Neural cell (in vitro differentiated cells): ENCODE data around the gene RHOH. TPM values are rescaled to one million over a fixed set of nuclear protein-coding genes. Genes with fewer than 3 reads are reported as not detected.

ENCODE experiments used
- H2AFZ ChIP-seq: fragments of 200-600, 300-800 bp; sonication (generic), shearing (Covaris generic); 2 replicates; pipeline ENCODE4 v1.6.0; 2014; ENCODE audit warnings: low read depth, mild to moderate bottlenecking, antibody characterized with exemption, low read length, moderate library complexity
- H3F3A ChIP-seq: fragments of 200-600 bp; shearing (Covaris generic); 2 replicates; pipeline ENCODE4 v1.6.1; 2016; ENCODE audit warnings: mild to moderate bottlenecking, moderate library complexity, mixed read lengths, antibody characterized with exemption, low read length; ENCODE audit not compliant: insufficient read depth, poor library complexity, severe bottlenecking
- H3K27ac ChIP-seq: fragments of 200-600, 300-800 bp; sonication (generic), shearing (Covaris generic); 2 replicates; pipeline ENCODE4 v1.5.1; 2014; ENCODE audit warnings: mild to moderate bottlenecking, low read length, moderate library complexity
- H3K27me3 ChIP-seq: fragments of 300-800, 200-600 bp; sonication (generic), shearing (Covaris generic); 2 replicates; pipeline ENCODE4 v1.6.0; 2014; ENCODE audit warnings: mild to moderate bottlenecking, low read depth, low read length, moderate library complexity; ENCODE audit not compliant: insufficient read depth
- H3K36me3 ChIP-seq: fragments of 300-800, 200-600 bp; sonication (generic), shearing (Covaris generic); 2 replicates; pipeline ENCODE4 v1.5.1; 2014; ENCODE audit warnings: mild to moderate bottlenecking, antibody characterized with exemption, low read length, moderate library complexity; ENCODE audit not compliant: insufficient read depth
- H3K4me2 ChIP-seq: fragments of 300-800, 200-600 bp; sonication (generic), shearing (Covaris generic); 2 replicates; pipeline ENCODE4 v1.6.0; 2014; ENCODE audit warnings: mild to moderate bottlenecking, low read length
- H3K4me3 ChIP-seq: fragments of 300-800, 200-600 bp; sonication (generic), shearing (Covaris generic); 2 replicates; pipeline ENCODE4 v1.5.1; 2014; ENCODE audit warnings: mild to moderate bottlenecking, low read length, moderate library complexity
- H3K79me2 ChIP-seq: fragments of 200-600 bp; shearing (Covaris generic); replicated peaks from 2 replicates; pipeline ENCODE4 v1.6.0; 2014; ENCODE audit warnings: mild to moderate bottlenecking, low read length, moderate library complexity; ENCODE audit not compliant: insufficient read depth
- H3K9ac ChIP-seq: fragments of 300-800, 200-600 bp; sonication (generic), shearing (Covaris generic); 2 replicates; pipeline ENCODE4 v1.6.1; 2016; ENCODE audit warnings: mild to moderate bottlenecking, low read length, mixed read lengths
- H3K9me2 ChIP-seq: fragments of 200-600 bp; shearing (Covaris generic); 2 replicates; pipeline ENCODE4 v1.6.1; 2016; ENCODE audit warnings: mild to moderate bottlenecking, low read length, mixed read lengths; ENCODE audit not compliant: insufficient read depth
- H3K9me3 ChIP-seq: fragments of 200-600, 300-800 bp; sonication (generic), shearing (Covaris generic); 2 replicates; pipeline ENCODE4 v1.6.1; 2016; ENCODE audit warnings: mild to moderate bottlenecking, mixed run types, low read length, moderate library complexity, mixed read lengths
- H4K20me1 ChIP-seq: fragments of 200-600 bp; shearing (Covaris generic); 2 replicates; pipeline ENCODE4 v1.6.1; 2016; ENCODE audit warnings: mild to moderate bottlenecking, mixed run types; ENCODE audit not compliant: insufficient read depth
- CTCF ChIP-seq: fragments of 450-650 bp; IDR thresholded peaks from 2 replicates; pipeline ENCODE4 v1.5.1; 2014; ENCODE audit warnings: antibody characterized with exemption, mild to moderate bottlenecking, moderate library complexity; ENCODE audit not compliant: poor library complexity, severe bottlenecking
- EP300 ChIP-seq: fragments of 450-650 bp; conservative IDR thresholded peaks from 2 replicates; pipeline ENCODE4 v1.6.1; 2014; ENCODE audit warnings: antibody characterized with exemption, mild to moderate bottlenecking, moderate library complexity; ENCODE audit not compliant: poor library complexity, severe bottlenecking
- EZH2 ChIP-seq: fragments of 200-600, 300-800 bp; shearing (Covaris generic), sonication (generic); IDR thresholded peaks from 2 replicates; pipeline ENCODE4 v1.6.1; 2014; ENCODE audit warnings: antibody characterized with exemption, low read length, borderline replicate concordance, mild to moderate bottlenecking; ENCODE audit not compliant: insufficient read depth, poor library complexity, severe bottlenecking
- MXI1 ChIP-seq: fragments of 450-650 bp; conservative IDR thresholded peaks from 2 replicates; pipeline ENCODE4 v1.6.1; 2014; ENCODE audit warnings: antibody characterized with exemption, mild to moderate bottlenecking; ENCODE audit not compliant: poor library complexity, severe bottlenecking
- POLR2AphosphoS5 ChIP-seq: IDR thresholded peaks from 2 replicates; pipeline ENCODE4 v1.6.1; 2012
- RAD21 ChIP-seq: fragments of 450-650 bp; conservative IDR thresholded peaks from 2 replicates; pipeline ENCODE4 v1.6.1; 2014; ENCODE audit warnings: antibody characterized with exemption, mild to moderate bottlenecking, moderate library complexity
- REST ChIP-seq: IDR thresholded peaks from 2 replicates; pipeline ENCODE4 v1.6.1; 2012; ENCODE audit warnings: borderline replicate concordance
- SMC3 ChIP-seq: fragments of 450-650 bp; conservative IDR thresholded peaks from 2 replicates; pipeline ENCODE4 v1.6.1; 2014; ENCODE audit warnings: antibody characterized with exemption, mild to moderate bottlenecking, moderate library complexity; ENCODE audit not compliant: poor library complexity
- TAF1 ChIP-seq: IDR thresholded peaks from 2 replicates; pipeline ENCODE4 v1.6.1; 2012; ENCODE audit warnings: low read depth
- polyA plus RNA-seq: library from polyadenylated mRNA; depleted of rRNA; stranded (reverse); fragments of >200 nt; gene quantifications from 2 replicates; pipeline ENCODE4 v1.2.3, GENCODE V29; 2014

The RHOH gene
- polyA plus RNA-seq, 1 donor from 2014 or later: not detected

GRCh38 chr4:40231316-40231863 lies 34.6 kb downstream of the RHOH start:
- H2AFZ ChIP-seq: no peak overlapping the region
- no peak overlapping the region for H3K9ac ChIP-seq
- no peaks in the 10 kb centered on the region for H3K27me3 ChIP-seq
- H4K20me1 ChIP-seq: no peaks in the 10 kb centered on the region
- H3K27ac ChIP-seq: no peak overlapping the region
- H3K79me2 ChIP-seq: no peaks in the 10 kb centered on the region
- no peak for TF ChIP-seq EZH2
- TF ChIP-seq REST: no peak
- TF ChIP-seq POLR2AphosphoS5: no peak
- TF ChIP-seq TAF1: no peak
- TF ChIP-seq EP300: no peak
- TF ChIP-seq SMC3: no peak
- no peak for TF ChIP-seq RAD21
- TF ChIP-seq MXI1: no peak
- TF ChIP-seq CTCF: no peak
- H3K4me3 ChIP-seq: no peak overlapping the region
- H3F3A ChIP-seq: no peaks in the 10 kb centered on the region
- no peaks in the 10 kb centered on the region for H3K9me3 ChIP-seq
- H3K4me2 ChIP-seq: no peak overlapping the region
- no peaks in the 10 kb centered on the region for H3K9me2 ChIP-seq
- no peaks in the 10 kb centered on the region for H3K36me3 ChIP-seq

GRCh38 chr4:40232610-40233009 lies 35.8 kb downstream of the RHOH start:
- H3K36me3 ChIP-seq: no peaks in the 10 kb centered on the region

More at GRCh38 chr4:40232610-40233009, 35.8 kb downstream of the RHOH start:
- no peak for TF ChIP-seq EZH2
- no peak for TF ChIP-seq TAF1
- TF ChIP-seq MXI1: no peak
- Histone ChIP-seq H4K20me1 (no peaks in the 10 kb centered on the region), H3K27ac (no peak overlapping the region), H3K9me3 (no peaks in the 10 kb centered on the region), H2AFZ (no peak overlapping the region), H3K4me2 (no peak overlapping the region), H3F3A (no peaks in the 10 kb centered on the region), H3K9ac (no peak overlapping the region), H3K4me3 (no peak overlapping the region), H3K27me3 (no peaks in the 10 kb centered on the region), H3K79me2 (no peaks in the 10 kb centered on the region), H3K9me2 (no peaks in the 10 kb centered on the region)
